H1 (cell line): ENCODE data around the gene SURF4. TPM values are rescaled to one million over a fixed set of nuclear protein-coding genes. Genes with fewer than 3 reads are reported as not detected.

ENCODE experiments used
- CTCF ChIA-PET: fragments of 300-600 bp; sonication (Branson Sonifier 250); formaldehyde crosslinking; loops from one replicate; lab custom pipeline; 2021; ENCODE audit not compliant: partially characterized antibody; lab: Charles Lee
- POLR2A ChIA-PET: fragments of 300-600 bp; sonication (Branson Sonifier 250); formaldehyde crosslinking; loops from one replicate; lab custom pipeline; 2021; ENCODE audit warnings: inconsistent platforms; ENCODE audit not compliant: partially characterized antibody; lab: Charles Lee
- DNase-seq, 2 experiments: peaks; one replicate each; pipeline versions ENCODE4 v3.0.0 to v3.0.0-alpha.2; 2010 to 2022; ENCODE audit warnings: low spot score in 2 of 2, low read depth in 1 of 2, mixed read lengths in 1 of 2
- FAIRE-seq: peaks from 2 replicates; lab custom pipeline; 2011; peaks lifted over from hg19 to GRCh38; lab: Jason Lieb, UNC
- H2AFZ ChIP-seq: 2 replicates; pipeline ENCODE4 v1.8.1; 2012; ENCODE audit warnings: low read length, inconsistent platforms
- H2AK5ac ChIP-seq: 2 replicates; pipeline ENCODE4 v1.6.1; 2013; ENCODE audit warnings: low read depth, low read length
- H2BK120ac ChIP-seq: replicated peaks from 2 replicates; pipeline ENCODE3; 2013; ENCODE audit warnings: low read depth, low read length, inconsistent platforms
- H2BK12ac ChIP-seq: 2 replicates; pipeline ENCODE4 v1.6.1; 2013; ENCODE audit warnings: low read depth, low read length
- H2BK15ac ChIP-seq: 2 replicates; pipeline ENCODE4 v1.6.1; 2013; ENCODE audit warnings: low read length
- H2BK20ac ChIP-seq: 2 replicates; pipeline ENCODE4 v1.6.1; 2013; ENCODE audit warnings: low read length
- H2BK5ac ChIP-seq: 2 replicates; pipeline ENCODE4 v1.6.1; 2013; ENCODE audit warnings: low read depth, low read length
- H3K14ac ChIP-seq: 2 replicates; pipeline ENCODE4 v1.6.1; 2013; ENCODE audit warnings: inconsistent platforms; ENCODE audit not compliant: insufficient read length
- H3K18ac ChIP-seq: 2 replicates; pipeline ENCODE4 v1.6.1; 2013; ENCODE audit warnings: low read length; ENCODE audit errors: extremely low read depth
- H3K23ac ChIP-seq: 2 replicates; pipeline ENCODE4 v1.6.1; 2013; ENCODE audit warnings: inconsistent platforms; ENCODE audit not compliant: insufficient read length
- H3K23me2 ChIP-seq: 2 replicates; pipeline ENCODE4 v1.6.1; 2013; ENCODE audit warnings: low read depth, low read length
- H3K27ac ChIP-seq: 2 replicates; pipeline ENCODE4 v1.6.1; 2011; ENCODE audit warnings: low read depth, low read length, inconsistent platforms
- H3K27me3 ChIP-seq, 4 experiments: replicated peaks in 1 of 4; 1 replicate in 1 of 4; 2 replicates in 3 of 4; pipeline versions ENCODE4 v1.6.1 to v1.8.1; 2011 to 2013; ENCODE audit warnings: low read length in 3 of 4, mild to moderate bottlenecking in 3 of 4, inconsistent platforms in 2 of 4, mixed read lengths in 2 of 4, moderate library complexity in 1 of 4; ENCODE audit not compliant: control insufficient read depth in 3 of 4, insufficient read depth in 3 of 4; ENCODE audit errors: extremely low read depth in 1 of 4
- H3K36me3 ChIP-seq, 4 experiments: 2 replicates each; pipeline versions ENCODE4 v1.6.1 to v1.8.1; 2011 to 2013; ENCODE audit warnings: mild to moderate bottlenecking in 4 of 4, low read length in 3 of 4, moderate library complexity in 2 of 4, control low read depth in 1 of 4, inconsistent platforms in 1 of 4; ENCODE audit not compliant: insufficient read depth in 4 of 4, control insufficient read depth in 2 of 4
- H3K4ac ChIP-seq: replicated peaks from 2 replicates; pipeline ENCODE3; 2013; ENCODE audit warnings: low read length, low read depth, mixed read lengths, inconsistent platforms; ENCODE audit not compliant: insufficient read length
- H3K4me1 ChIP-seq, 4 experiments: replicated peaks in 1 of 4; 1 replicate in 1 of 4; 2 replicates in 3 of 4; pipeline versions ENCODE4 v1.6.1 to v1.8.1; 2011 to 2013; ENCODE audit warnings: low read length in 3 of 4, inconsistent platforms in 2 of 4, mixed read lengths in 1 of 4; ENCODE audit not compliant: insufficient read depth in 4 of 4, control insufficient read depth in 3 of 4
- H3K4me2 ChIP-seq, 2 experiments: 2 replicates each; pipeline versions ENCODE4 v1.6.1 to v1.8.1; 2011 to 2013; ENCODE audit warnings: low read depth in 2 of 2, low read length in 2 of 2, control low read depth in 1 of 2, inconsistent platforms in 1 of 2, mild to moderate bottlenecking in 1 of 2; ENCODE audit not compliant: insufficient read depth in 1 of 2
- H3K4me3 ChIP-seq, 4 experiments: fragments of 200-600, 300-600 bp in 1 of 4; sonication (generic), shearing (Covaris generic), sonication (Bioruptor Twin) in 1 of 4; 2 replicates each; pipeline versions ENCODE4 v1.5.1 to v1.8.1; 2011 to 2016; ENCODE audit warnings: low read length in 4 of 4, low read depth in 3 of 4, control low read depth in 2 of 4, inconsistent platforms in 2 of 4, mild to moderate bottlenecking in 2 of 4, mixed read lengths in 1 of 4, moderate library complexity in 1 of 4; ENCODE audit not compliant: insufficient read depth in 2 of 4; ENCODE audit errors: extremely low read depth in 1 of 4
- H3K56ac ChIP-seq: replicated peaks from 2 replicates; pipeline ENCODE3; 2013; ENCODE audit warnings: low read depth, mild to moderate bottlenecking, mixed read lengths, low read length, inconsistent platforms; ENCODE audit not compliant: insufficient read length
- H3K79me1 ChIP-seq: 2 replicates; pipeline ENCODE4 v1.6.1; 2013; ENCODE audit warnings: low read depth, low read length, control low read depth
- H3K79me2 ChIP-seq, 2 experiments: 2 replicates each; pipeline versions ENCODE4 v1.6.1 to v1.8.1; 2012 to 2013; ENCODE audit warnings: low read length in 2 of 2, mild to moderate bottlenecking in 2 of 2, inconsistent platforms in 1 of 2; ENCODE audit not compliant: insufficient read depth in 2 of 2, control insufficient read depth in 1 of 2
- H3K9ac ChIP-seq, 4 experiments: replicated peaks in 1 of 4; 1 replicate in 1 of 4; 2 replicates in 3 of 4; pipeline versions ENCODE4 v1.6.1 to v1.8.1; 2011 to 2013; ENCODE audit warnings: low read depth in 3 of 4, low read length in 3 of 4, control low read depth in 2 of 4, mild to moderate bottlenecking in 2 of 4, moderate library complexity in 2 of 4, inconsistent platforms in 1 of 4; ENCODE audit errors: extremely low read depth in 1 of 4
- H3K9me3 ChIP-seq, 2 experiments: 2 replicates each; pipeline versions ENCODE4 v1.6.1 to v1.8.1; 2012 to 2013; ENCODE audit warnings: mild to moderate bottlenecking in 2 of 2, moderate library complexity in 2 of 2, control low read depth in 1 of 2, inconsistent platforms in 1 of 2, low read depth in 1 of 2, low read length in 1 of 2, mixed read lengths in 1 of 2; ENCODE audit not compliant: insufficient read depth in 2 of 2
- H4K20me1 ChIP-seq, 2 experiments: replicated peaks in 1 of 2; 2 replicates each; pipeline versions ENCODE3 to v1.8.1; 2011 to 2013; ENCODE audit warnings: inconsistent platforms in 2 of 2, low read length in 2 of 2, mild to moderate bottlenecking in 1 of 2; ENCODE audit not compliant: insufficient read depth in 2 of 2, control insufficient read depth in 1 of 2
- H4K5ac ChIP-seq: 2 replicates; pipeline ENCODE4 v1.6.1; 2013; ENCODE audit warnings: low read length, low read depth, mixed read lengths, inconsistent platforms; ENCODE audit not compliant: insufficient read length
- H4K8ac ChIP-seq: 2 replicates; pipeline ENCODE4 v1.8.0; 2013; ENCODE audit warnings: mild to moderate bottlenecking, moderate library complexity, low read length, inconsistent platforms; ENCODE audit not compliant: insufficient read depth; ENCODE audit errors: extremely low read depth
- H4K91ac ChIP-seq: replicated peaks from 2 replicates; pipeline ENCODE3; 2013; ENCODE audit warnings: low read length, mixed read lengths, inconsistent platforms; ENCODE audit not compliant: insufficient read length
- E2F6 ChIP-seq: IDR thresholded peaks from 2 replicates; pipeline ENCODE4 v1.6.1; 2012; ENCODE audit warnings: inconsistent platforms
- POLR2AphosphoS5 ChIP-seq: IDR thresholded peaks from 2 replicates; pipeline ENCODE4 v1.6.1; 2011; ENCODE audit warnings: low read depth, low read length
- WGBS, 2 experiments: shearing (Covaris generic) in 1 of 2; methylation state at CpG; one replicate each; pipeline versions ENCODE4 v1.1.6 to v1.1.7; 2013 to 2015; ENCODE audit warnings: low lambda C conversion rate in 2 of 2, mixed read lengths in 2 of 2, inconsistent platforms in 1 of 2, low coverage in 1 of 2, missing lambda C conversion rate in 1 of 2; ENCODE audit not compliant: insufficient replicate concordance in 2 of 2, insufficient coverage in 1 of 2, insufficient read length in 1 of 2; ENCODE audit errors: extremely low coverage in 1 of 2, missing lambda C conversion rate in 1 of 2; 5-methylcytosine and 5-hydroxymethylcytosine counted together
- polyA plus RNA-seq, 7 experiments: library from polyadenylated mRNA; depleted of rRNA in 3 of 7; stranded (reverse) in 5 of 7; unstranded in 2 of 7; fragments of >200 nt in 5 of 7; fragments of 200-250 nt in 2 of 7; gene quantifications; 1 replicate in 5 of 7; 2 replicates in 1 of 7; 4 replicates in 1 of 7; pipeline versions ENCODE4 v1.2.1 to v1.2.3, GENCODE V29; 2011 to 2013; ENCODE audit warnings: missing spikeins in 2 of 7, mixed read lengths in 2 of 7
- total RNA-seq: library from RNA; stranded (reverse); fragmentation: NEBNext Ultra II Directional; extraction: Animal tissue kit (Norgen Biotek cat#: 25700); gene quantifications from 2 replicates; pipeline ENCODE4 v1.2.1, GENCODE V29; 2021

Gene SURF4
- total and polyA plus RNA-seq, 2 of the 8 experiments (the other 6 are each of a cell fraction or from before 2014, with no cell fraction given) = 176 to 182 TPM

GRCh38 chr9:133353548-133353947, 22.3 kb downstream of the SURF4 start:
- no peak for TF ChIP-seq E2F6
- TF ChIP-seq POLR2AphosphoS5 = peak; percentile 71; the same call in 1 of the 2 replicates
- TF ChIP-seq, all 59 proteins: peak for 1
- Histone ChIP-seq H3K36me3 (peaks cover 20 to 45% (median 39%) of the 10 kb centered on the region in 4 experiments), H4K5ac (no peak overlapping the region), H2BK15ac (no peak overlapping the region), H2BK20ac (no peak overlapping the region), H2AFZ (no peak overlapping the region), H3K23ac (no peak overlapping the region), H3K27me3 (no peaks in the 10 kb centered on the region), H3K56ac (no peak overlapping the region), H3K18ac (no peak overlapping the region), H3K4me1 (peaks cover 0 to 12% (median 5%) of the 10 kb centered on the region in 4 experiments; a peak in 6 of 7 replicates), H4K20me1 (peaks cover 6 to 13% of the 10 kb centered on the region in 2 experiments), H2BK5ac (no peak overlapping the region), H3K4ac (no peak overlapping the region), H3K4me2 (no peak overlapping the region), H3K79me1 (no peaks in the 10 kb centered on the region; the same call in 1 of the 2 replicates), H3K23me2 (peaks cover 8% of the 10 kb centered on the region; the same call in 1 of the 2 replicates), H3K9me3 (no peaks in the 10 kb centered on the region), H3K14ac (no peak overlapping the region), H3K9ac (no peak overlapping the region), H2BK120ac (no peak overlapping the region), H4K8ac (no peak overlapping the region), H2BK12ac (no peak overlapping the region), H3K27ac (no peak overlapping the region), H4K91ac (no peak overlapping the region), H2AK5ac (no peak overlapping the region), H3K79me2 (peaks cover 5 to 33% of the 10 kb centered on the region in 2 experiments), H3K4me3 (no peak overlapping the region)
- WGBS, 2 experiments = 84% methylated on average over 5 of the region's 5 CpGs; no CpG with 5 or more reads in 1 of the 2 experiments
- FAIRE-seq (no peak), DNase-seq (no peak)
- POLR2A ChIA-PET = interaction anchor here (0.9 to 16.1 kb wide), 14 partner anchors 9 to 133 kb away, joined by 3 to 461 read pairs (median 6); partner anchors contain the start of genes CACFD1, MED22, RPL7A and STKLD1
- CTCF ChIA-PET = interaction anchor here (0.8 to 8.2 kb wide), 5 partner anchors 12 to 134 kb away, joined by 3 to 90 read pairs (median 7); no protein-coding TSS in a partner anchor
